Raji (cell line): Measurements from ENCODE around the gene CEP164.

Source experiments
- POLR2A ChIP-seq: IDR thresholded peaks from 2 replicates; pipeline ENCODE4 v1.6.1; 2011; ENCODE audit warnings: low read depth, low read length, control low read depth; ENCODE audit not compliant: insufficient read depth

The CEP164 gene

DNA sequence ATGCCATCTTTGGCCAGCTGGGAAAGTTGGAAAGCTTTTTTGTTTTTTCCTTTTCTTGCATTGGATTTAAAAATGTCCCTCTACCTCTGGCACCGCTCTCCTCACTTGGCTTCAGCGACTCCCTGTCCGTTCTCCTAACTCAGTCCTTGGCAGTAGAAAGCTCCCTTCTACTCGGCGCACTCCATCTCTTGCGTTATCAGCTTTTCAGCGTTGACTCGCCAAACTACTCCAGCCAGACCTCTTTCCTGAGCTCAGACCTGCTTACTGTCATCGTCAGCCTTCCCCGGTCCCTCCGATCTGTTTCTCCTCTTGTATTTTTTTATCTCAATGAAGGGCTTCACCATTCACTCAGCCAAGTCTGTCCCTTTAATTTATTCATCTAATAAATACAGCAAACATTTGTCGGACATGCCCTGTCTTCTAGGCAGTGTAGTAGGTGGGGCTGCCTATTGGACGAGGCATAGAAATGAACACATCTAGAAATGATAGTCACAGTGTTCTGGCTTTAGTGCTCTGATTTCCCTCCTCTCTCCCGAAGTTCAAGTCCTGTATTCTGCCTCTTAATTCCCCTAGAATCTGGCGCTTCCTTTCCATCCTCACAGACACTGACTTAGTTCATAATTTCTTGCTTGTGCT, 839 bp downstream of the CEP164 start:
- no peak for TF ChIP-seq POLR2A

DNA sequence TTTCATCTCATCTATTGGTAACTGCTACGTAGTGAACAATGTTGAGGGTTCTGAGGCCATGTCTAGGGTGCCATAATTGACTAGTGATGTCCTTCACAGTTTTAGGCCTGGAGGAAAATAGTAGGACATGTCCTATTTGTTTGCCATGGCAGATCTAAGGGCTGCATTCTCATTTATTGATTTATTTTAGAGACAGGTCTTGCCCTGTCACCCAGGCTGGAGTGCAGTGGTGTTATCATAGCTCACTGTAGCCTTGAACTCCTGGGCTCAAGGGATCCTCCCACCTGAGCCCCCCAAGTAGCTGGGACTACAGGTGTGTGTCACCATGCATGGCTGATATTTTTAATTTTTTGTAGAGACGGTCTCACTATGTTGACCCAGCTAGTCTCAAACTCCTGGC, 5.2 kb downstream of the CEP164 start:
- no peak for TF ChIP-seq POLR2A

DNA sequence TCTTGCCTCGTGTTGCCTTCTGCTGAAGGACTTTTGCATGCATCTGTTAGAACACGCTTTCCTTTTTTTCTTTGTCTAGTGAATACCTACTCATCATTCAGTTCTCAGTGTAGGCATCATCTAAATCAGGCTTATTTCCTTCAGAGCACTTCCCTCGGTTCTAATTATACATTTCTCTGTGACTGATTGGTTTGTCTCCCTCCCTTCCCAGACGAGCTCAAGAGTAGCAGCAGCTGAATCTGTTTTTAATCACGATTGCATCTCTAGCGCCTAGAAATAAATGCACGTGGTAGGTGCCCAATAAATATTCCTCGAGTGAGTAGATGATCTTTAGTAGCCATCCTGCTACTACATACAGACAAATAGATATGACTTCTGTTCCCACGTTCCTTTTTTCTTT, 6.3 kb downstream of the CEP164 start:
- no peak for TF ChIP-seq POLR2A

DNA sequence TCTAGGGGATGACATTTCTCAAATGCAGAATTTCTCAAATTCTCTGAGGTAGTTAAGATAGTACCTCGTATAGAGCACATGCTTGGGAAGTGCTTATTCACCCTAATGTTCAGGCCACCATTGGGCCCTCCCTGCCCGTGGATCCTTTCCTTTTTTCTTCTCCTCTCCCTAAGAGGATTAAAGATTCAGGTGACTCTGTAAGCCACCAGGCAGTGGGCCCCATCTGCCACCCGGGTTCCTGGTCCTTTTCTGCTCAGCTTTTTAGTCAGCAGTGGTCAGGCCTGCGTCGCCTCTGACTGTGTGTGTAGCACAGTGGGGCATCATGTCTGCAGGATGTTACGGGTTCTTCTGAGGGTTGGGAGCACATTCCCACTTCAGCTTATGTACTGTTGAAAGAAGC, 7.2 kb downstream of the CEP164 start:
- no peak for TF ChIP-seq POLR2A

DNA sequence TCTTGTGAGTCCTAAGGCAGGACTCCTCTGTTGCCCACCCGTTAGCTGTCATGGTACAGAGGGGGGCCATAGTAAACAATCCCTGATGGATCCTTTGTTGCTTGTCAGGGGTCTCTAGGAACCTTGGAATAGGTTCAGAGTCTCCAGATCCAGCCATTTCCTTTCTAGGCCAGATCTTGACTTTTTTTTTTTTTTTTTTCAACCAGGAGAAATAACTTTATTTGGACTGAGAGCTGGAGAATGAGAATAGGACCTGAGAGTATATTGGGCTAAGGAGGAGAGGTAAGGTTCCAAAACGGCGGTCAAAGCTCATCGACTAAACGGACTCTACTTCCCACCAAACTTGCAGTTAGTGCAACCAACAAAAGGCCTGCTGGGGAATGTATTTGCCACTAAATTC, 7.7 kb downstream of the CEP164 start:
- TF ChIP-seq POLR2A, result no peak

DNA sequence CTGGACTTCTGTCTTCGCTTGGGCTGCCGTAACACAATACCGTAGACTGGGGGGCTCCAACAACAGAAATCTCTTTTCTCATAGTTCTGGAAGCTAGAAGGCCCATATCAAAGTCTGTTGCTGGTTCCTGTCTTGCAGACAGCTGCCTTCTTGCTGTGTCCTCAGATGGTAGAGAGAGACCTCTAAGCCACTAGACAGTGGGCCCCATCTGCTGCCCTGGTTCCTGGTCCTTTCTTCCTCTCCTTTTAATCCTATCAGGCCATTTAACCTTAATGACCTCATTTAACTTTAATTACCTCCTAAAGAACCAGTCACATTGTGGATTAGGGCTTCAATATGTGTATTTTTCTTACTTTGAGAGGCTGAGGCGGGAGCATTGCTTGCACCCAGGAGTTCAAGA, 9.4 kb downstream of the CEP164 start:
- TF ChIP-seq POLR2A, result no peak

DNA sequence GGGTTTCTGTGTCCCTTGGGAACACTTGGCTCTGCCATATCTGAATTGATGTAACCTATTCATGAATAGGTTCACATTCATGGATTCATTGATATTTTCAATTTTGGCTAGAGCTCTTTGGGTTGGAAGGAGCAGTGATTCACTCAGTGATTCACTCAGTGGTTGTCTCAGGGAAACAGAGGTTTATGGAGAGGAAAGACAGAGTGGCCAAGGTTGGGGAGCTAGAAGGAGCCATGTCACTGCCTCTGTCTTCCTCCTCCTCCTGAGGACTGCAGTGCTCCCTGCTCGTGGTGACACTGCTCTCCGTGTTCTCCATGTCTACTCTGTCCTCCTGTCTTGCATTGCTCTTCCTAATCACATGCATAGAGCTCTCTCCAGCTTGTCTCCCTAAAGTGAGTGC, 17.4 kb downstream of the CEP164 start:
- TF ChIP-seq POLR2A, result no peak

DNA sequence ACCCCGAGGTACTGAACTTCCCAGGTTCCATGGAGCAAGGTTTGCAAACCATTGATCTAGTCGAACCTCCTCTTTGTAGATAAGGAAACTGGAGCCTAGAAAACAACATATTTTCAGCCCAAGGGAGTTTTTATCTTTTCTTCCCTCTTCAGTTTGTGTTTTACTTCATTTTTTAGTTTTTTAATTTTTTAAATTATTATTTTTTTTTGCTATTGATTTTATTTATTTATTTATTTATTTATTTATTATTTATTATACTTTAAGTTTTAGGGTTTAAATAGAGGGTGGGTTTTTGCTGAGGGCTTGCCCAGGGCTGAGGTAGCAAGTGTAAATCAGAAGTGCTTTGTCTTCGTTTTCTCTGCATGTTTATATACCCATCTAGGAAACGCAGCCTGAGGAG, 26.9 kb downstream of the CEP164 start:
- TF ChIP-seq POLR2A, result no peak

DNA sequence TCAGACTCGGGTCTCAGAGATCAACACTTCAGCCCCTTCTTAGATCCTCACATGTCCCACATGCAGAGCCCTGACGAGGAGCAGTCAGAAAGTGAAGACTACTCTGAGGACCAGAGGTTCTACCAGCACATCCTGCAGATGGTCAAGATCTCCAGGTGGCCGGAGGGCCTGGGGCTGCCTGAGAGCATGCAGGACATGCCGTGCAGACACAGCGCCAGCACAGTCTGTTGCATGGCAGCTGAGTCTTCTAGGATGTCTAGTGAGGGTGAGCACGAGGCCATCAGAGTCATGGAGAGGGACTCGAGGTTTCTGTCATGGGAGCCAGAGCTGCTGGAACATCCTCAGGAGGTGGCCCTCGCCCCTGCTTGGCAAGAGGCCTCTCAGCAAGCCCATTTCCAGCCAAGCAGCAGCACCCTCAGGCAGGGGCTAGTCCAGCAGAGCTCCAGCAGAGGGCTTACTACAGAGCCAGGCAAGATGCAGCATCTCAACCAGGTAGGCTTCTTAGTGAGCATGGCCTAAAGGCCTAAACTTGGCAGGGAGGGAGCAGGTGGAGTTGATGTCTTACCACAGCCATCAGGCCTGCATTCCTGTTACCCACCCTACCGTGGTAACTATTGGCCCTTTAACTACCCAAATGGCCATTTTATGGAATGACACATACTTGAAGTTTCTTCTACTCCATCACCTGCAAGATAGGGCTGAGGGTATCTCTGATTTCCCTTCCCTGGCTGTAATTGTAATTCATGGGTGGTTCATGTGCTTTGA, 28.7 kb downstream of the CEP164 start:
- no peak for TF ChIP-seq POLR2A

DNA sequence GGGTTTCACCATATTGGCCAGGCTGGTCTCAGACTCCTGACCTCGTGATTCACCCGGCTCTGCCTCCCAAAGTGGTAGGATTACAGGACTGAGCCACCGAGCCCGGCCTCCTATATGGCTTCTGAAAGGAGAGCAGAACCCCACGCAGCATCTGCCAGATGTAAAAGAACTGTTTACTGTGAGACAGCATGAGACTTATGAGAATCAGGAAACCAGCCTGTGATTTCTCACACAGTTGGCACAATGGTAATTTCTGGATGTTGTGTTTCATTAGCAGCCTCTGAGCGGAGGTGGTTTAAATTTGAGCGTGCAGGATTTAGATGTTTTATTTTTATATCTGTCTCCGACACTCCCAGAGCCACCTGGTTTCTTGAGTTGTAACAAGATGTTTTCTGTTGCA, 33.8 kb downstream of the CEP164 start:
- TF ChIP-seq POLR2A, result no peak

DNA sequence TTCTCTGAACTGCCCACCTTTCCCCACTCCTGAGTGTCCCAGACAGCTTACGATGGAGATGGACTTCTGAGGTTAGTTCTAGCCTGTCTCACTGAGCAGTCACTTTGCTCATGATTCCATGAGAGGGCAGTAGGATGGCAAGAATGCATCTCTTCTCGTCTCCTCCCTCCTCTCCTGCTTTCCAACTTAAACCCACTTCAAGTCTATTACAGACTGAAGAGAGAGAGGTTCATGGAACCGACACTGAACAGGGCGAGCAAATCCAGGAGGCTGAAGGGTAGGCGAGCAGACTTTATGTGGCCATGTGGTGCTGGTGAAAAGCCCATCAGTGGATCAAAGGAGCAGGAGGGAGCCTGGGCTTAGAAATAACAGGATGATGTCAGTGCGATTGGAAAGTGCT, 38.6 kb downstream of the CEP164 start:
- no peak for TF ChIP-seq POLR2A

DNA sequence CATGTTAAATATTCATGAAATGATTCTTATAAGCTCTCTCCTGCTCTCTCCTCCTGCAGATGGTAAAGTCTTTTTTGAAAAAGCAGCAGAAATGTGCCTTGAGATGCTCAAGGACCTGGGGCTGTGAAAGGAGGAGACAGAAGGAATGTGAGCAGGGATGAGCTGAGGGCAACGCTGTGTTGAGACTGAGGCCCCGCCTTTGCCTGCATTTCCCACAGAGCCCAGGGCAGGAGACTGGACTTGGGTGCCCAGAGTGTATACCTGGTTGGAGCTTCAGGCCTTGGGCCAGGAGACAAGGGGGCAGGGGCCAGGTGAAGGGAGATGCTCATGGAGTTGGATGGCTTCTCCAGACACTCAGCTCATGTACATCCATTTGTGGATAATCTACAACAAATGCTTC, 39.2 kb downstream of the CEP164 start:
- TF ChIP-seq POLR2A, result no peak

DNA sequence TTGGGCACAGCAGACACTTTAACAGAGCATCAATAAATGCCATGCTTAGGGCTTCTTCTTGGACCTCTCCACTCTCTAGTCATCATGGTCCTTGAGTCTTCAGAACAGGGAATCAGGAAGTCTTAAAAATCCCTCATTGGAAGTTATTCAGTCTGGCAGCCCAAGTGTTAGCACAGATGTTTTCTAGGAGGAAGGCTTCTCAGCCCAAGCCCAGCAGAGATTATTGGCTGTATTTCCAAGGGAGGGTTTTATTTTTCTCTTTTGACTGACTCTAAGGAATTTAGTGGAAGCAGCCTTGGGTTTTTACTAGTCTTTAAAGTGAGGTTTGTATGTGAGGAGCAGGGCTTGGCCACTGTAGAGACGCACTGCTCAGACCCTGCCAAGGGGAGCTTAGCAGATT, 41.9 kb downstream of the CEP164 start:
- no peak for TF ChIP-seq POLR2A

DNA sequence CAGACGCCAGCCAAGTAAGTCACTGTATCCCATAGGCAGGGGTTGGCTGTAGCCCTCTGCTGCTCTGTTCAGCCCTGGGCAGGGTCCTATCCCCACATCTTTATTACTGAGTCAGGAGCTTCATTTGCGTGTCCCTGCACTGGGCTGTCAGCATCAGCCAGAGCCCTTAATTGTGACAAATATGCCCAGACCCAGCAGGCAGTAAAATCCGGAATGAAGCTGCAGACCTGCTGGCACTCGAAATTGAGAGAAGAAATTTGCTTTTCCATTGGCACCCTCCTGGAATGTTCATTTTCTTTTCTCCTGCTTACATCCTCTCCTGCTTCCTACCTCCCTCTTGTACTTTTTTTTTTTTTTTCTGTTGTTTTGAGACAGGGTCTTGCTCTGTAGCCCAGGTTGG, 43.8 kb downstream of the CEP164 start:
- no peak for TF ChIP-seq POLR2A

DNA sequence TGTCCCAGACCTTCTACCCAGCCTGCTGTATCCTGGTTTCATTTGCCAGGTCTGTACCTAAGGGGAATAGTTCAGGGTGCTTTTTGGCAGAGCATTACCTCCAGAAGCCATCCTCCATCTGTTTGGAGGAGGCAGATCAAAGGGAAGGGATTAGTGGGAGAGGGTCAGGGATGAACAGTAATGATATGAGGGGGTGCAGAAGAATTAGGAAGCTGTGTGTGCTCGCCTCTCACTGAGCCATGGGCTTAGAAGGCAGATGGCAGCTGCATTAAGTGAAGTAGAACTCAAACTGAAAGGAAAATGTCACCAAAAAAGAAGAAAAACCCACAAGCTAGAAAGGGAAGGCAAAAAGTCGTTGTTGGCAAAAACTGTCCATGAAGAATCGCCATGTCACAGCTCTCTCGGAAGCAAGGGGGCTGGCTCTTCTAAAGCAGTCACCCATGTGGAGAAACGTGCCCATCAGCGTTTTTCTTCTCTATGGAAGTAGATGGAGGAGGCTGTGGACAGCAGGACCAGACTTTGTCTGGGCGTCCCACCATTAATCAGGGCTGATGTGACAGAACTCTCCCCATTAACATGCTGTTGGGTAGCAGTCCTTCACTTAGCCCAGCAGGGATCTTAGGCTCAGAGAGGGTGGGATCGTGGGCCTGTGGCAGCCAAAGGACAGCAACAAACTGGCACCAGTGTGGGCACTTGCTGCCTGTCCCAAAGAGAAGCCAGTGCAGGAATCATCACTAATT, 46.8 kb downstream of the CEP164 start:
- TF ChIP-seq POLR2A, result no peak

DNA sequence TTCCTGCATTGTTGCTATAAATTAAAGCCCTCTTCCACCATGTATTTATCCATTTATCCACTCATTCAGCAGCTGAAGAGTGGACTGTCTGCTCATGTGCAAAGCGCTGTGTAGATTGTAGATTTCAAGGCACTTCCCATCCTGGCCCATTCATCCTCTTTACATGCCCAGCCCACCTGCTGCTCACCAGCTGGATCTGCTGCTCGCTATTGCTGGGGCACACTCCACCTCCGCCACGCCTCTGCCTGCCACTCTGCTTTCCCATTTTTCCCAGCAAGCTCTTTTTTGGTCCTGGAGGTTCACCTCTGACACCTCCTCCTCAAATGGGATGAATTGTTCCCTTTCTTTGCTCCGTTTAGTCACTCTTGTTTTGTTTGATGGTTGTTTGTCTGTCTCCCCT, 48.3 kb downstream of the CEP164 start:
- no peak for TF ChIP-seq POLR2A
